Inflammatory macrophage treated with lipopolysaccharide for 1 hour (primary cell): ENCODE measurements around the gene RARS1.

Experiments
- DNase-seq, 2 donors: peaks; one replicate each; pipeline ENCODE4 v3.0.0-alpha.2; 2020 to 2022

RARS1 gene

GRCh38 chr5:168486136-168486879 lies at the start of gene RARS1:
RARS1 (plus strand) TSS chr5:168486471; CDS start chr5:168486499, 28 bp downstream.
- DNase-seq: peak; percentile 87 to 96

- peak in 1 of 2 donors; percentile 2 for DNase-seq
Measured at GRCh38 chr5:168438349-168438748, 47.9 kb upstream of the RARS1 start.

- no peak for DNase-seq
Measured at GRCh38 chr5:168443533-168443932, 42.7 kb upstream of the RARS1 start.

- no peak for DNase-seq
Measured at GRCh38 chr5:168443950-168444700, 42.1 kb upstream of the RARS1 start.

- no peak for DNase-seq
Measured at GRCh38 chr5:168446983-168447619, 39.2 kb upstream of the RARS1 start.

GRCh38 chr5:168447808-168448207 lies 38.5 kb upstream of the RARS1 start:
- no peak for DNase-seq

- DNase-seq: no peak
Measured at GRCh38 chr5:168449166-168449565, 37.1 kb upstream of the RARS1 start.

- no peak for DNase-seq
Measured at GRCh38 chr5:168451565-168451964, 34.7 kb upstream of the RARS1 start.

GRCh38 chr5:168455201-168455600 lies 31.1 kb upstream of the RARS1 start:
- no peak for DNase-seq

- DNase-seq: no peak
Measured at GRCh38 chr5:168457542-168457941, 28.7 kb upstream of the RARS1 start.

- DNase-seq: no peak
Measured at GRCh38 chr5:168460606-168461005, 25.7 kb upstream of the RARS1 start.

GRCh38 chr5:168463081-168463480 lies 23.2 kb upstream of the RARS1 start:
- DNase-seq: no peak

GRCh38 chr5:168464214-168464613 lies 22.1 kb upstream of the RARS1 start:
- DNase-seq: no peak

GRCh38 chr5:168464641-168465040 lies 21.6 kb upstream of the RARS1 start:
- DNase-seq: no peak

GRCh38 chr5:168467755-168468330 lies 18.4 kb upstream of the RARS1 start:
- no peak for DNase-seq

- no peak for DNase-seq
Measured at GRCh38 chr5:168468836-168469235, 17.4 kb upstream of the RARS1 start.

- DNase-seq: no peak
Measured at GRCh38 chr5:168469816-168470215, 16.5 kb upstream of the RARS1 start.

- no peak for DNase-seq
Measured at GRCh38 chr5:168471785-168472184, 14.5 kb upstream of the RARS1 start.

- DNase-seq: no peak
Measured at GRCh38 chr5:168472329-168472728, 13.9 kb upstream of the RARS1 start.

- no peak for DNase-seq
Measured at GRCh38 chr5:168474319-168474718, 12.0 kb upstream of the RARS1 start.

GRCh38 chr5:168477060-168477459 lies 9.2 kb upstream of the RARS1 start:
- no peak for DNase-seq

GRCh38 chr5:168479166-168479565 lies 7.1 kb upstream of the RARS1 start:
- no peak for DNase-seq

GRCh38 chr5:168480601-168481000 lies 5.7 kb upstream of the RARS1 start:
- no peak for DNase-seq
